ENCODE results near the gene MYCBP2.
"Not testable (repeated sequence)": the region's sequence is repeated elsewhere in the genome, so short reads cannot be mapped to it uniquely, and the experiment has no call there.

MYCBP2 gene

DNA sequence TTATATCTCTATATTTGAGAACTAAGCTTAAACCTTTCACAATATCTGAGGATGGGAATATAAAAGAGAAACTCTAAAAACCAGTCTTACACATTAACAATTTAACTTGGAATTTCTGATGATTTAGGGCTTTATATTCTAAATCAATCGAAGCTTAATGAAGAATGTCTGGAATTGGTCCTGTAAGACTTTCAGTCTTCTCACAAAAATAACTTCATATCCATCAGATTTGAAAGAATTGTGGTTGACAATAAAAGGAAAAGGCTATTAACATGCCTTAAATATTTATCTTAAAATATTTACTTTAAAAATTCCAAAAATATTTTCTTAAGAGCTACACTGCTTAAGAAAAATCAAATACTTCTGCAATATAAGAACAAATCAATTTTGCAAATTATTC is 27.3 kb downstream of the MYCBP2 start:
- DNase-seq (ENCODE audit: low spot score): no peak

DNA sequence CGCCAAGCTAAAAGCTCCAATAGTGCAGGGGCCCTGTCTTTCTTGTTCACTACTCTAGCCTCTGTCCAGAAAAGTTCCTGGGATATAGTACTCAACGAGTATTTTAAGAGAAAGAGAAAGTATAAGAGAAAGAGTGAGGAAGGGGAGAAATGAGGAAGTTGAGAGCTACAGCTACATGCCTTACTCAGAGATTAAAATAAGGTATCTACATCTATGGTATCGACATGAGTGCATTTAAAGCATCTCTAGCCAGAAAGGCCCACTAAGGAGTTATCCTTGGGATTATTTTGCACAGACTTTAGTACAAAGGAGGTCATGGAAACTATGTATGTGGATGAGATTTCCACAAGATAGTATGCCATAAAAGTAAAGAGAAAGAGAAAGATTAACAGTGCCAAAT is 28.5 kb downstream of the MYCBP2 start:
- no peak for DNase-seq (ENCODE audit: low spot score)

DNA sequence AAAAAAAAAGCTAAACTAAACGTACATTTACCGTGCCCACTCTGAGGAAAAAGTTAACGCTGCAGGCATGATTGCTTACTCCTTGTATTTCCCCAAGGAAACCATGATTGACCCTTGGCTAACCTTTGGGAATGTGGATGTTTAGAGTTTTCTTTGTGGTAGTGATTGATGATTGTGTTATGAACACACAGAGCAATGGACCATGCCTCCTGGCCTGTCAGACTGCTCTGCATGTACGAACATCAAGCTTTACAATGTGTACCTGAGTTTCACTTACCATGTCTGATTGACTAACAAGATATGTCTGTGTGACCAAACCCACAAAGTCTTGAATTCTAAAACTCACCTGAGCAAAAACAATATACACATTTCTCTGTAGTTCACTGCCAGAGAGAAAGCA is 35.1 kb downstream of the MYCBP2 start:
- DNase-seq (ENCODE audit: low spot score): no peak

DNA sequence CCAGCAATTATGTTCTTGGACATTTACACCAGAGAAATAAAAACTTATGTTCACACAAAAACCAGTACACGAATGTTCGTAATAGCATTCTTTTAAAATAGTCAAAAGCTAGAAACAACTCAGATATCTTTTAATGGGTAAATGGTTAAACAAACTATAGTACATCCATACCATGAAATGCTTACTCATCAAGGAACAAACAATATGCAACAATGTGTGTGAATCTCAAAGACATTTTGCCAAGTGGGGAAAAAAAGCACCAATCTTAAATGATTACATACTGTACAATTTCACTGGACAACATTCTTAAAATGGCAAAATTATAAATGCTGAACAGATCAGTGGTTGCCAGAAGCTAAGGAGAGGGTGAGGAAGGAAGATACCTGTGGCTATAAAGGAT is 36.6 kb downstream of the MYCBP2 start:
- no peak for DNase-seq (ENCODE audit: low spot score)

DNA sequence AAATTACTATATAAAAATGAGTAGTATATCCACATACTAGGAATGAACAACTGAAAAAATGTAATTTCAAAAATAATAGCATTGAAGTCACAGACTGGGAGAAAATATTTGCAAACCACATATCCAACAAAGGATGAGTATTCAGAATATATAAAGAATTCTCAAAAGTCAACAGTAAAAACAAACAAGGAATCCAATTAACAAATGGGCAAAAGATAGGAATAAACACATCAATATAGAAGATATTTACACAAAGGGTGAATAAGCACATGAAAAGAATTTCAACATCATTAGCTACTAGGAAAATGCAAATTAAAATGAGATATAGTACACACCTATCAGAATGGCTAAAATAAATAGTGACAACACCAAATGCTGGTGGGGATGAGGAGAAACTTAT is 37.0 kb downstream of the MYCBP2 start:
- no peak for DNase-seq (ENCODE audit: low spot score)

DNA sequence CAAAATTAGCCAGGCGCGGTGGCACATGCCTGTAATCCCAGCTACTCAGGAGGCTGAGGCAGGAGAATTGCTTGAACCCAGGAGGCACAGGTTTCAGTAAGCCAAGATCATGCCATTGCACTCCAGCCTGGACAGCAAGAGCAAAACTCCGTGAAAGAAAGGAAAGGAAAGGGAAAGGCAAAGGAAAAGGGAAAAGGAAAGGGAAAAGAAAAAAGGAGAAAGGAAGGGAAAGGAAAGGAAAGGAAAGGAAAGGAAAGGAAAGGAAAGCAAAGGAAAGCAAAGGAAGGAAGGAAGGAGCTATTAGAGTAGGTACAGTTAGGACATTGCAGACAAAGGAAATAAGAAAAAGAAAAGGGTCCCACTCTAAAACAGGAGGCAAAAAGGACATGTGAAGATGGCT is 41.3 kb downstream of the MYCBP2 start:
- not testable (repeated sequence) for DNase-seq (ENCODE audit: low spot score)

DNA sequence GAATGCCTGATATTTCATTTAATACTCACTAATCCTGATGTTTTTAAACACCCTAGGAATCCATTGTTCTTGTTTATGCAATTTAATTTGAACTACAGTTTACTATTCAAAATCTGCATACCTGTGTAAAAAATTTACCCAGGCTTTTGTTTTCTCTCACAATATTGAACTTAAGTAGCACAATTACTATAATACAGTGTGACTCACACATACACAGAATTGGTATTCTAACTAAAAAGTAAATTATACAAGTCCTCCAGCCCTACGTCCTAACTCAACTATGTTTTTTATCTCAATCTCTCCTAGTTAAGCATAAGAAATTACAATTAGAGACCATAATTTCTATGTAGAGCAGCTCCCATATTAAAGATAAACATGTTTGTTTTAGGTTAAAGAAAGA is 41.8 kb downstream of the MYCBP2 start:
- DNase-seq (ENCODE audit: low spot score): no peak

DNA sequence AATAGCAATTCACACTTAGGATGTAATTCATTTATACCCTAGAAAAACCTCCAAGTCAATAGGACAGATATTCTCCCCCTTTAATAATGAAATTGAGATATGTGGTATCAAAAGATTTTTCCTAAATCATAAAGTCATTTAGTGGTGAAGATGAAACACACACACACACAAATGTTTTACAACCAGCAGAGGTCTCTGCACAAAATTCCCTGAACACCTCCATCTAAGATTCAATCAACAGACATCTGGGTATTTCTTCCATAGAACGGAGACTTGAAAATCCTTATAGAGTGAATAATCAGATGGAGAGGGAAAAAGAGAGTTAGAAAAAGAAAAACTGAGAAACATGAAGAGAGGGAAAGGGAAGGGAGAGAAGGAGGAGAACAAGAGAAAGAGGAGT is 52.8 kb downstream of the MYCBP2 start:
- DNase-seq (ENCODE audit: low spot score): no peak

DNA sequence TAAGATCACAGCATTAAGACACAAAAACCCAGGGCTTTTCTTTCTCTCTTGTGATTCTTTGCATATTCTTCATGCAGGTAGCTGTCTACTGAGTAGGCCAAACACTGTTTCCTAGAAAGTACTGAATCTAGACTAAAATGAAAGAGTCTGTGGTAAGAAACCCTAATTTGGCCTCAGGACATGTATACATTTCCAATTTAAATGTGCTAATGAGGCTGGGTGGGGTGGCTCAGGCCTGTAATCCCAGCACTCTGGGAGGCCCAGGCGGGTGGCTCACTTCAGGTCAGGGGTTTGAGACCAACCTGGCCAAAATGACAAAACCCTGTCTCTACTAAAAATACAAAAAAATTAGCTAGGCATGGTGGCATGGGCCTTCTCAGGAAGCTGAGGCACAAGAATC is 57.8 kb downstream of the MYCBP2 start:
- no peak for DNase-seq (ENCODE audit: low spot score)

DNA sequence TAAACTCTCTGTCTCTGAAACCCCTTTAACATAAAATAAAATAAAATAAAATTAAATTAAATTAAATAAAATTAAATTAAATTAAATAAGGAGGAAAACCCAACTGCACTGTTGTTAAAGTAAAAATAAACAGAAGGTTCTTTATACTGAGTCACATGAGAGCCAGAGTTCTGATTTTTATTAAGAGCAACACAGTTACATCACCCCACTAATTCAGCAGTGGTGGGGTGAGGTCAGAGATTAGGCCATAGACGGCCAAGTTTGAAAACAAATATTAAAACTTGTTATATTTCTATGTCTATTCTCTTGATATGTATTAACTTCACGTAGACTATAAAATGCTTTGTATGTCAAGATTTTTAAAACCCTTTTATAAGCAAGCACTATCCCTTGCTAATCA is 59.5 kb downstream of the MYCBP2 start:
- DNase-seq (ENCODE audit: low spot score): no peak

DNA sequence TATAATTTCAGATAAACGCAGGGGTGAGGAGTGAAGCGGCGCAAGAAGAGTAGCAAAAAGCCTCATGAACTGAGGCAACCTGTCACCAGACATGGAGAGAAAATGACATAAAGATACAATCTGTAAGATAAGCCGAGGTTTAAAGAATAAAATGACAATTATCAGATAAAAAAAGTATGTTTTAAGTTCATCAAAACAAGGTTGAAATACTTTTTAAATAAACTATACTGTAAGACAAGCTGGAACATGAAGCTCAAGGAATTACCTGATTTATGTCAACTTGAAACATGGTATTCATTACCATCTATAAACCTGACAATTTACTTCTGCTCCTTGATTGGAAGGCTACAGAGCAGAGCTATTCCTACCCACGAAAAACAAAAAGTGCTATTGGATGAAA is 61.6 kb downstream of the MYCBP2 start:
- DNase-seq (ENCODE audit: low spot score): no peak

DNA sequence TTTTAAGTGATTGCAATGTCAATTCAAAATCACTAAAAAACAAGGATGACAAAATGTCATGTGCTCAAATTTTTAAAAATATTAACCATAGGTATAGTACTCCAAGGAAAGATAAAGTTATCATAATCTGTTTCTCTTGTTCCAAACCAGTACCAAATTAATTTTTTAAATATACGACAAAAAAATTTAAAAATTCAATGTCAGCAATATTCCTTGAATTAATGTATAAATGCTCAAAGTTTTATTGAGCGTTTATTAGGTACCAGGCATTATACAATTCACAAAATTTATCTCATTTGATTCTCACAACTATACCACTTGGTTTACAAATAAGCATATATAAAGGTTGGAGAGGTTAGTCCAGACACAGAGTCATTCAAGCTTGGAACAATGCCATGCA is 64.7 kb downstream of the MYCBP2 start:
- DNase-seq (ENCODE audit: low spot score): no peak

DNA sequence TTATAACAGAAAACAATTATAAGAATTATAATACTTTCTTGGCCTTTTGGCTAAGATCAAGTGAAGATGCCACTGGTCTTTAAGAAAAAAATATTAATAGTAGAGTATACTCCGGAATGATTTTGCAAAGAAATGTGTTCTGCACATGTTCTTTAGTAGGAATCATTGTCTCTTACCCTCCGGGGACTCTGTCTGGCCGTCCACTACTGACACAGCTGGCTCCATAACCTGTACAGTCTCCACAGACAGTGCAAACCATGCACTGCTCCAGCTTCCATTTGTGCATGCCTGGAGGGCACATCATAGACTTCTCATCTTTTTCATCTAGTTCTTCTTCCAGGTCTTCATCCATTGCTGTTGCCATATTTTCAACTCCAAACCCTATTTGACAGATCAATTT is 75.9 kb downstream of the MYCBP2 start:
- DNase-seq (ENCODE audit: low spot score): no peak

DNA sequence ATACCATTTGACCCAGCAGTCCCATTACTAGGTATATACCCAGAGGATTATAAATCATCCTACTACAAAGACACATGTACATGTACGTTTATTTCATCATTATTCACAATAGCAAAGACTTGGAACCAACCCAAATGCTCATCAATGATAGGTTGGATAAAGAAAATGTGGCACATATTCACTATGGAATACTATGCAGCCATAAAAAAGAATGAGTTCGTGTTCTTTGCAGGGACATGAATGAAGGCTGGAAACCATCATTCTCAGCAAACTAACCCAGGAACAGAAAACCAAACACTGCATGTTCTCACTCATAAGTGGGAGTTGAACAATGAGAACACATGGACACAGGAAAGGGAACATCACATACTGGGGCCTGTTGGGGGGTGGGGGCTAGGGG is 81.7 kb downstream of the MYCBP2 start:
- DNase-seq (ENCODE audit: low spot score): not testable (repeated sequence)

DNA sequence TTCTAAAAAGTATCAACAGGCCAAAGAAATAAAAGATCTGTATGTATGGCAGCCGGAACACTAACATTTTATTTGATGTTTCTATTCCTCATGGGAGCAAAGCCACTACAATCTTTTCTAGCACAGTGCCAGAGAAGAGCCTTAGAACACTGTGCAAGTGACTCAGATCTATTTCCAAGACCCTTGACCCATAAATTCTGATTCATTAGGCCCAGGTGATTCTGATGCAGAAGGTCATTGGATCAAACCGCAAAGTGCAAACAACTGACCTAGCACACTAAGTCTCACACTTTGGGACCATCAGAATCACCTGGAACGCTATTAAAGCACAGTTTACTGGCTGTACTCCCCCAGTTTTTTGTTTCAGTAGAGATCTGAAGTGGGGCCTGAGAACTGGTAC is 87.6 kb downstream of the MYCBP2 start:
- DNase-seq (ENCODE audit: low spot score): no peak

DNA sequence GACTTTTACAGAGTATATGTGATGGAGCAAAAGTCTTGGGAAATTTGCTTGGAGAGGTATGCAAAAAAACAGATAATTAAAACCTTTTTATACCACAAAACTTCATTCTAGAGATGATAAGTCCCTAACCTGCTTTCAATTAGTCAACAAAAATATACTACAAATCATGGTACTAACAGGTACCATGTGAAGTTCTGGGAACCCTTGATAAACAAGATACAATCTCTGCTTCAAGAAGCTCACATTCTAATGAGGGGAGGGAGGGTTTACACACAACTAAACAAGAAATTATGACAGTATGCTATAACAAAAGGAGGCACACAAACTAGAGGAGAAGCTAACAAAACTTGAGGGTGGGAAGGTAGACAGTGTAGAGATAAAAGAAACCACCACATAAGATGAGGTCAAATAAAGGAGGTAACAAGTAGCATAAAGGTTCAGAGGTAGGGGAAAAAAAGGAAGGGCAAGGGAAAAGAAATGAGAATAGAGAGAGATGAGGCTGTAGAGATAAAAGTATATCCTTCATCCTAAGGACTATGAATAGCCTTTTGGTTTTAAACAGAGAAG is 91.4 kb downstream of the MYCBP2 start:
- DNase-seq (ENCODE audit: low spot score): no peak

DNA sequence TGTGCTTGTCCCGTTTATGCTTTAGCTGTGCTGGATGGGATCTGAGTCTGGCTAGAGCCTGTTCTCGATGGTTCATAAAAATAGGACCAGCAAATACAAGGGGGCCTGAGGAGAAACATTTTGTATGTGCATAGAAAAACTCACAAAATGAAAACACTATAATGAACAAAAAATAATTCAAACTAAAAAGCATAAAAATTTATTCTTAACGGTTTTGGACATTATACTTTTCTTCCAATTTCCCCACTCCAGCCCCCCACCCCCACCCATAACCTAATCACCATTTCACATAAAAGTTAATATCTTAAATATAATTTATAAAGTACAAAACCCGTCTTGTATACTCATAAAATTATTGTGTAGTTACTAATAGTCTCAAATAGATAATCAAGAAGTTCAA is 93.7 kb downstream of the MYCBP2 start:
- DNase-seq (ENCODE audit: low spot score): no peak

DNA sequence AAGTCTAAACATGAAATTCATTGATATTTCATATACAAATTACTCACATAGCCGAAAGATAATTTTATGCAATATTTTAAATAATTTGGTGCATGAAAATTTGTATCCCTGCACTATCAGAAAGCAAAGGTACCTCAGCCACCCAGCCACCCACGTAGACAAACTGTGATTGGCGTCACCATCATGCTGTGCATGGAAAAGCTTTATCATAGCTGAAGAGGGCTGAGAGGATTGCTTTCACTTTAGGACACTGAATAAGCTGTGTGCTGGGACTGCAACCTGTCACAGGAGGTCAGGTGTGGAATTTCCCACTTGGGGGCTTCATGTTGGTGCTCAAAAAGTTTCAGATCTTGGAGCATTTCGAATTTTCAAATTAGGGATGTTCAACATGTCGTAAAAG is 96.3 kb downstream of the MYCBP2 start:
- no peak for DNase-seq (ENCODE audit: low spot score)

DNA sequence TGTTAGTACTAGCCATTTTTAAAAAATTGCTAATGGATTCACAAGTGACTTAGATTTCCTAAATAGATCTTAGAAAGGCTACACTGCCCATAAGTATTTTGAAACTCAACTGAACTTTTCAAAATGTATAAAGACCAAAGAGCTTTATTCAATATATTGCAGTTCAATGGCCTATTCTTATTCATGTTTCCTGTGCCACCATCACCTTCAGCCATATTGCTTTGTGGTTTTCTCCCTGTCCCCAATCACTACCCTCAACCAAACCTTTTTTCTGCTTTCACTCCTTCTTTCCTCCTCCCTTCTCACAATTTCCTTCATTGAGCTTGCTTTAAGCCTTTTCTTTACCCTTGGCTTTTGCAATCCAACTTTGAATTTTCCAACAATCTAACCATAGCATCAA is 100.9 kb downstream of the MYCBP2 start:
- no peak for DNase-seq (ENCODE audit: low spot score)

DNA sequence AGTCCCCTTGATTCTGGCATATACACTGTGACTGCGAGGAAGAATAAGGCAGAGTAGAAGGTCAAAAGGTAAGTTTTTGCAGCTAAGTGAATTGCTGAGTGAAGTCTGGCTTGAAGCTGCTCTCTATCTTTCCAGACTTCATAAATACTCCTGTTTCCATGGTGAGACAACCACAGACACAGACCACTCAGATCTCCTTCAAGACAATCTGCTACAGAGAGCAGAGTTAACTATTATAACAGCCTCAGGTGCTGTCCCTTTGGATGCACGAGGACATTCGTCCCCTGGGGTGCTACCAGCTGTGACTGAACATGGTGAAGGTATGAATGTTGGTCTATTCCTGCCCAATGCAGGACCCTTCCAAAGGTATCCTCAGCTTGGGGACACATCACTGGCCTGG is 104.0 kb downstream of the MYCBP2 start:
- DNase-seq (ENCODE audit: low spot score): no peak

DNA sequence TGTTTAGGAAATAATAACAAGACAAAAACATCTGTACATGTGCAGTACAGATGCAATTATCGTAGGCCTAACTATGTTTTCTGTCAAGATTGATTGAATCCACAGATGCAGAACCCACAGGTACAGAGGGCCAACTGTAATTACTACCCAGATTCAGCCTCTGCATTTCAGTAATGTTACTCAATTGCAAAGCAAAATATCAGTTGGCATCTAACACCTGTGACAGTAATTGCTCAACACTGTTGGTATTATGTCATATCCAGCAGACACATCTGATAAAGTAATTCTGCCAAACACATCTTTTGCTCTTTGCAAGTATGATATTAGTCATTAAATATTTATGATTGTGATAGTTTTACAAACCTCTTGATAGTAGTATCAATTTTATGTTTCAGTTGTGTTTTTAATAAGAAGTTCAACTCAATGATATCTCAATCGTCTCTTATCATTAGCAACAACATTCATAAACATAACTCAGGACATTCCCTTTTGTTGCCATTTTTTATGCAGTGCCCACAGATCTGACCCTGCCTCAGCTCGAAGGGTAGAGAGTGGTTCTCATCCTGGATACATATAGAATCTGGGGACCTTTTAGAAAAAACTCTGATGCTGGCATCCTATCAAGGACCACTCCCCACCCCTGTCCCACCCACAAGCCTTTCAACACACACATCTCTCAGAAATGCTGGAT is 104.7 kb downstream of the MYCBP2 start:
- DNase-seq (ENCODE audit: low spot score): no peak

DNA sequence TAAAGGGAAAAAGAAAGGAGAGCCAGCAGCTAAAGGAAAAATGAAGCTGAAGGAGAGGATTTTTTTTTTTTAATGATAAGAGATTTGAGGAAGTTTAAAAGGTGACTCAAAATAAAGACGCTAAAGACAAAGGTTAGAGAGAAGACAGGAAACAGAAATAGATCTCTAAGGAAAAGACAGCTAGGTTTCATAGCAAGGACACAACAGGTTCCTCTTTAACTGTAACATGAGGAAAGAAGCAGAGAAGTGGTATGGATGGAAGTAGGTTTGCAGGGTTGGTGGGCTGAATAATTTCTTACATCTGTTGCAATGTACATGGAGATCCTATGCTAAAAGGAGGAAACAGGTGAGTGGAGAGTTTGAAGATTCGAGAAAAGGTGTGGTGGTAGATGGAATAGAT is 107.5 kb downstream of the MYCBP2 start:
- no peak for DNase-seq (ENCODE audit: low spot score)

DNA sequence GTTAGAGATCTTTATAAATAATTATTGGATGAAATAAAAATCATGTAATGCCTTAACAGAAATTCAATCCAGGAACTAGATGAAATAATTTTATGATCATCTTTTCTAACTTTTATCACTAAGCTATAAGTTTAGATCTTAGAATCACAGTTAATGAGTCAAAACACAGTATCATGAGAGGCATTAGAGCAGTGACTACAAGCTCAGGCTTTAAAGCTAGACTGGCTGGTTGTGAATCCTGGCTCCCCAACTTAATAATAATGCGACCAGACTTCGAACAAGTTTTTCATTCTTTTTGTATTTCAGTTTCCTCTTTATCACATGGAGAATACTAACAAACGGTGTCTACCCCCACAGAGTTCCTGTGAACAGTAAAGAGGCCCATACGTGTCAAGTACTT is 108.6 kb downstream of the MYCBP2 start:
- no peak for DNase-seq (ENCODE audit: low spot score)

DNA sequence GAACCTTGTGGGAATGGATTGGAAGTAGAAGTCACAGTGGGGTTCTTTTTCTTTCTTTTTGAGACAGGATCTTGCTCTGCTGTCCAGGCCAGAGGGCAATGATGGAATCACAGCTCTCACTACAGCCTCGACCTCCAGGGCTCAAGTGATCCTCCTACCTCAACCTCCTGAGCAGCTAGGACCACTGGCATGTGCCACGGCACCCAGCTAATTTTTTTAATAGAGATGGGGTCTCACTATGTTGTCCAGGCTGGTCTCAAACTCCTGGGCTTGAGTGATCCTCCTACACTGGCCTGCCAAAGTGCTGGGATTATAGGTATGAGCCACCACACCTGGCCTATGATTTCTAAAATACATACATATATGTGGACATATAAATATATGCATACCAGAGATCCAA is 111.4 kb downstream of the MYCBP2 start:
- DNase-seq (ENCODE audit: low spot score): no peak

Measured in left forelimb (tissue), 1 donor.